OCI-LY1 (cell line): Measurements from ENCODE around the gene GJC1.

Experiments used
- CTCF ChIP-seq: fragments of 200-600 bp; sonication (generic), shearing (Covaris generic); IDR thresholded peaks from 2 replicates; pipeline ENCODE4 v1.5.1; 2017; ENCODE audit warnings: mild to moderate bottlenecking, antibody characterized with exemption, low read length, moderate library complexity, mixed read lengths
- EZH2 ChIP-seq: fragments of 200-600 bp; sonication (generic), shearing (Covaris generic); IDR thresholded peaks from 2 replicates; pipeline ENCODE4 v1.8.0; 2017; ENCODE audit warnings: borderline replicate concordance, mixed run types, mild to moderate bottlenecking, antibody characterized with exemption, low read length, moderate library complexity, mixed read lengths

DNA sequence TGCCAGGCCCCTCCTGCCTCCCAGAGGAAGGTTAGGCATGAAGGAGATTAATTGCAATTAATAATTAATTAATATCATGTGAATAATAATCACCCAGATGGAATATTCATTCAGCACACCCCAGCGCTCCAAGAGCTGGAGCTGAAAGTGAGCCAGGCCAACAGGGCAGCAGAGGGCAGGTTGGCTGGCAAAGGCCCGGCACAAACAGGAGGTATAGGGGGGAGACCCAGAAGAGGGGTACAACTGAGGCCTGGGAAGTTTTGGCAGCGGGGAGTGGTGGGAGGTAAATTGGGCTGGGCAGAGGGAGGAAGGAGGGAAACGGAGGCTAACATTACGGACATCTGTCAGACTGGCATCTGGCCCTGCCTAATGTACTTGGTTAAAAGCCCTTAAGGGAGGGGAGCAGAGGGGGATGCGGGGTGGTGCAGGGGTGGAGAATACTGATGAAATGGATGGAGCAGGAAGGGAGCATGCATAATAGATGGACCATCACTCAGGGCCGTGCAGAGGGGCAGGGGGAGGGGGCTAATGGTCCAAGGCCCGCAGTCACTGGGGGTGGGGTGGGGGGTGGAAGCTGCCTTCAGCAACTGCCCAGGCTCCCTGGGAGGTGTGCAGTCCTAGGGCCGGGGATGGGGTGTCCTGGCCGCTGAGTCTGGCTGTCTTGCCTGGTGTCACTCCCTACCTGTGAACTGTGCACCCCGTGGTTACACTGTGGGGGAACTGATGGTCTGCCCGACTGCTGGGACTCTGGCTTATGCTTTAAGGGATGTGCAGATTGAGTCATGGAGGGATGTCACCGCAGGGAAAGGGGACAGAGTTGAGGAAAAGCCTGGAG lies 69.4 kb downstream of the GJC1 start:
- TF ChIP-seq CTCF: no peak
- no peak for TF ChIP-seq EZH2
